HG03442 (cell line): ENCODE data around the gene AIP.
"Not testable (repeated sequence)": the region's sequence is repeated elsewhere in the genome, so short reads cannot be mapped to it uniquely, and the experiment has no call there.

Experiments
- ATAC-seq: cut with Tn5 transposase; IDR thresholded peaks from one replicate; pipeline ENCODE4 v1.9.1; 2021; ENCODE audit warnings: mild to moderate bottlenecking, moderate library complexity; ENCODE audit not compliant: unreplicated experiment

AIP gene

GRCh38 chr11:67468456-67468758 is 14.4 kb upstream of the AIP start:
- no peak for ATAC-seq

GRCh38 chr11:67468759-67469507 is 13.9 kb upstream of the AIP start, which contains the start of gene TMEM134:
Gene TMEM134, minus strand, starts transcription at chr11:67469251. Its CDS starts 59 bp downstream, at chr11:67469192.
- peak; percentile 63 for ATAC-seq

GRCh38 chr11:67469508-67469811 is 13.4 kb upstream of the AIP start:
- ATAC-seq, result no peak

- ATAC-seq, result no peak
These were observed 12.4 kb upstream of the AIP start for GRCh38 chr11:67470337-67471002.

GRCh38 chr11:67472882-67473281 is 9.9 kb upstream of the AIP start:
- ATAC-seq, result no peak

- not testable (repeated sequence) for ATAC-seq
These were observed 6.1 kb upstream of the AIP start for GRCh38 chr11:67476692-67477091.

- not testable (repeated sequence) for ATAC-seq
These were observed 5.3 kb upstream of the AIP start for GRCh38 chr11:67477344-67478050.

- no peak for ATAC-seq
These were observed 475 bp upstream of the AIP start for GRCh38 chr11:67482275-67482826.

GRCh38 chr11:67483831-67484665 is 1.2 kb downstream of the AIP start:
- no peak for ATAC-seq

- ATAC-seq, result no peak
These were observed 2.1 kb downstream of the AIP start for GRCh38 chr11:67484847-67485311.

- ATAC-seq, result not testable (repeated sequence)
These were observed 3.1 kb downstream of the AIP start for GRCh38 chr11:67485873-67486361.

GRCh38 chr11:67486481-67487195 is 3.8 kb downstream of the AIP start:
- peak; percentile 29 for ATAC-seq

GRCh38 chr11:67489203-67489884 is 6.5 kb downstream of the AIP start:
- no peak for ATAC-seq

GRCh38 chr11:67489885-67490726 is 7.3 kb downstream of the AIP start:
- no peak for ATAC-seq

- no peak for ATAC-seq
These were observed 7.9 kb downstream of the AIP start for GRCh38 chr11:67490727-67491065.

- no peak for ATAC-seq
These were observed 8.6 kb downstream of the AIP start for GRCh38 chr11:67491276-67492068.

- ATAC-seq, result no peak
These were observed 9.4 kb downstream of the AIP start for GRCh38 chr11:67492069-67492727.
